NCI-H2029 treated with DMSO at 0.1 percent for 48 hours (cell line): ENCODE results near the gene NXPH2.
"Not testable (repeated sequence)": the region's sequence is repeated elsewhere in the genome, so short reads cannot be mapped to it uniquely, and the experiment has no call there.

ENCODE experiments used
- DNase-seq: peaks from one replicate; lab custom pipeline; 2025; lab: John Stamatoyannopoulos, UW

Gene NXPH2

DNA sequence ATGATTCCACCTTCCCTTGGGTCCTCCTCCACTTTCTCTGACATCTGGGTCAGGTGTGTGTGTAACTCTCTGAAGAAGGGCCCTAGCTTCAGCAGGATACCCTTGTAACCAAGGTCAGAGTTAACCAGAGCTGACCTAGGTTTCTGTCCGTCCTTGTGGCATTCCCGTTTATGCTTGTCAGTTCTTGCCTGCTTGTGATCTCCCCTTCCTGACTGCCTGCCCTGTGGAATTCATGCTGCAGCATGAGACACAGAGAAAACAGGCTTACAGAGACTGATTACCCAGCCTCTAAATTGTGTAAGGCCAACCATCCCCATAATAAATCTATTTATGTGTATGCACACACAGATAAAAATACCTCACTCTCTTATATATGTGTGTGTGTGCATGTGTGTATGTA is 22.8 kb downstream of the NXPH2 start:
- DNase-seq, result no peak

DNA sequence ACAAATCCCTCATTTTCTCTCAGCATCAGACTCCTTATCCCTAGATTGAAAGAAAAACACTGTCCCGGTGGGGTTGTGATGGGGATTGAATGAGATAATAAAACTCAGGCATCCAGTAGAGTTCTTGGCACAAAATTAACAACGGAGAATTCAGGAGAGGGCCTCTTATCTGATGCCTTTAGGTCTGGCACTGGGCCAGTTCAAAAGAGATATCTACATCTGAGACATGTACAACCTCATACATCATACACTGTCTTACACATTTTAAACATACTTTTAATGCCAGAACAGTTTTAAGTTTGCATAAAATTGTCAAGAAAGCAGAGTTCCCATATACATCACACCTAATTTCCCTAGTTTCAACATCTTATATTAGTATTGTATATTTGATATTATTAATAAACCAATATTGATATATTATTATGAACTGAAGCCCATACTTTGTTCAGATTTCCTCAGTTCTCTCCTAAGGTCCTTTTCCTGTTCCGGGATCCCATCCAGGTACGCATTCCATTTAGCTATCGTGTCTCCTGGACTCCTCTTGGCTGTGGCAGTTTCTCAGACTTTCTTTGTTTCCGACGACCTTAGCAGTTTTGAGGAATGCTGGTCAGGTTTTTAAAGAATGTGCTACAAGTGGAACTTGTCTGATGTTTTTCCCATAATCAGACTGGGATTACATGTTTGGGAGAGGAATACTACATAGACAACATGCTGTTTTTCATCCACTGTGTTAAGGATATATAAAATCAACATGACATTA is 27.8 kb downstream of the NXPH2 start:
- DNase-seq, result no peak

DNA sequence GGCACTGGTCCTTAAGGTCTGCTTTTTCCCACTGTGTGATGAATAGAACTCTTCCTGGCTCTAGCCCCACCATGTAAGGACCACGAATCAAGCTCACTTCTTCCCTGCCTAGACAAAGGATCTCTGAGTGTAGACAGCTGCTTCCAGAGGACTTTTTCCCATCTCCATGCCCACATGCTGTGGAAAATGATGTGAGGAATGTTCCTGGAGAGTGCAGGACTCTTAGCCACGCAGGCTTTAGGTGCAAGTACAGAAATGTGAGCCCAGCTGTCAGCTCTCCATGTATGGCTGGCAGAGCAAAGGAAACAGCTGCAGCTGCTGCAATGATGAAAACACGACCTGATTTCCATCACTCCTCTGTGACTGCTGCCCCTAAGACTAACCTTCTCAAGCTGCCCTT is 35.5 kb downstream of the NXPH2 start:
- DNase-seq, result no peak

DNA sequence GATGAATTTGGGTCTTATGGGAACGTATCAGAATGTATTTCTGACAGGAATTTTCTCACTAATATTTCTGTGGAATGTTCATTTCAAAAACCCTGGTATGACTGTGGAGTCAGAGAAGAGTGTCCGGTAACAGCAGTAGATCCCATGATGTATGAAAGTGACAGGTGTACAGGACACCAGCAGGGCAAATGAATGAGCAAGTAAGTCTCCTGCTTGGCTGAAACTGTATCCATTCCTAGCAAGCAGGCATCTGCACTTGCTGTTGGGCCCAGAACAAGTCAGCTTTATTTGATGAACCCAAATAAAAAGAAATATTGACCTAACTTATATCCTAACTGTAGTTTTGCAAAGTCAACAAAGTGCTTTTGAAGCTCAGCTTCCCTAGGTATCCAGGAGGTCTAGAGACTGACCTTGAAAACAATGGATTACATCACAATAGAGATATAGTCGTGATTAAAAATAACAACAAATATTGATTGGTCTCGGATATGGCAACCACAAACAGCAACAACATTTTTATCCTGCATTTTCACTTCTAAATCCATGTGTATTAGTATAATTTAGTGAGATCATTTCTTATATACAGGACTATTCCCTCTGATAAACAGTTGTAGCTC is 37.6 kb downstream of the NXPH2 start:
- no peak for DNase-seq

DNA sequence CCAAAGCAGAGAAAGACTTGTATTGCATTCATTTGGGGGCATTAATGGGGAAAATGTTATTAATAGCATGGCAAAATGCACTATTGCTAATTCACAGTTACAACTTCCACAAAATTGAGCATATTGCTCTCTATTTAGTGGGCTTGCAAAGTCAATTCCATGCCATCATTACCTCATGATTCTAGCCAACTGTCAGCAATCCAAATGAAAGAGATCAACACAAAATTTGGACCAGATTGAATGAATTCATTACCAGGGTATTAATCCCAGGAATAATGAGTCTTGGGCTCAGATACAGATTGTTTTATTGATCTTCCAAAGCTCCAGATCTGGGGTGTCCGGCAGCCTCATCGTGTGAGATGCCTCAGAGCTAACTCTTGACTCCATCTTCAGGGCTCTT is 38.3 kb downstream of the NXPH2 start:
- no peak for DNase-seq

DNA sequence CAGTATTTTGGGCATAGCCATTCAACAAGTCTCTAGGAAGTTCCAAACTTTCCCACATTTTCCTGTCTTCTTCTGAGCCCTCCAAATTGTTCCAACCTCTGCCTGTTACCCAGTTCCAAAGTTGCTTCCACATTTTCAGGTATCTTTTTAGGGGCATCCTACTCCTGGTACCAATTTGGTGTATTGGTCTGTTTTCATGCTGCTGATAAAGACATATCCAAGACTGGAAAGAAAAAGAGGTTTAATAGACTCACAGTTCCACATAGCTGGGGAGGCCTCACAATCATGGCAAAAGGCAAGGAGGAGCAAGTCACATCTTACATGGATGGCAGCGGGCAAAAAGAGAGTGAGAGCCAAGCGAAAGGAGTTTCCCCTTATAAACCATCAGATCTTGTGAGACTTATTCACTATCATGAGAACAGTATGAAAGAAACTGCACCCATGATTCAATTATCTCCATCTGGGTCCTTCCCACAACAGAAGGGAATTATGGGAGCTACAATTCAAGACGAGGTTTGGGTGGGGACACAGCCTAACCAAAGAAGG is 43.1 kb downstream of the NXPH2 start:
- not testable (repeated sequence) for DNase-seq

DNA sequence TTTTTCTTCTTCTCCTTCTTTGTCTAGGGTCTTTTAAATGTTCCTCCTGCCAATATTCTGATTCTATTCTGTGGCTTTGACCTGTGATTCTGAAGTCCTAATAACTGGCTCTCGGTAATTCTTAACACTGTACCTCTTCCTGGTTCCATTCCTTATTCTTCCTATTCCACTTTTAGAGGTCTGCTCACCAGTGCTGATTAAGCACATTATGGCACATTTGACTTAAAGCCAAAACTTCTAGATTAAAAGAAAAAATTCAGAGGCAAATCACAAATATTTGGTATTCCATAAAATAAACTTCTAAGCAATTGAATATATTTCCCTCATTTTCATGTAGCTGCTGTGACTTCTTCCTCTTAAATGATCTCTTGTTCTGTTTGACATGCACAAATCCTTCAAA is 47.5 kb downstream of the NXPH2 start:
- no peak for DNase-seq

DNA sequence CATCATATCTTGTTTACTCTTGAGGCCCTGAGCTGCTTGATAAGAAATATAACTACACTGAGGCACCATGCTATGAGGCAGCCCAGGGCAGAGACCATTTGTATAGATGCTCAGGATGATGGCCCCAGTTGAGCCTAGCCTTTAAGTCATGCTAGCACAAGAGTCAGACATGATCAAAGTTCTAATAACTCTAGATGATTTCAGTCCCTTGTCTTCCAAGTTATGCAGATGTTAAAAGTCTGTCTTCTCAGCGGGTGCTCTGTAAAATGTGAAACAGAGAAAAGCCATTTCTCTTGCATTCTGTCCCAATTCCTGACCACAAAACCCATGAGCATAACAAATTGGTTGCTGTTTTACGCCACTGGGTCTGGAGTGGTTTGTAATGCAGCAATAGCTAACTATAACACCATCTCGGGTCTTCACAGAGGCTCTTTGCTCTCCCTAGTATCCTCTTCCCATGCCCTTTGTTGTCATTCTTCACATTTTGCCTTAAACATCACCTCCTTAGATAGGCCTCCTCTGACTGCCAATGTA is 49.6 kb downstream of the NXPH2 start:
- DNase-seq, result no peak

DNA sequence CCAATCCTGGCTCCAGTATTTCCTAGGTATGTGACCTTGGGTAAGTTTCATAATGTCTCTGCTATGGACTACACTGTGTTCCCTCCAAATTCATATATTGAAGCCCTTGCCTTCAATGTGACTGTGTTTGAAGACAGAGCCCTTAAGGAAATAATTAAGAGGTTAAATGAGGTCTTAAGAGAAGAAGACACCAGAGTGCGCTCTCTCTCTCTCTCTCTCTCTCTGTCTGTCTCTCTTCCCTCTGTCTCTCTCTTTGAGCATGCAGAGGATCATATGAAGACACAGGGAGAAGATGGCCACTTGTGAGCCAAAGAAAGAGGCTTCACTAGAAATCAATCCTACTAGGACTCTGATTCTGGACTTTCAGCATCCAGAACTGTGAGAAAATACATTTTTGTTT is 52.2 kb downstream of the NXPH2 start:
- DNase-seq, result no peak

DNA sequence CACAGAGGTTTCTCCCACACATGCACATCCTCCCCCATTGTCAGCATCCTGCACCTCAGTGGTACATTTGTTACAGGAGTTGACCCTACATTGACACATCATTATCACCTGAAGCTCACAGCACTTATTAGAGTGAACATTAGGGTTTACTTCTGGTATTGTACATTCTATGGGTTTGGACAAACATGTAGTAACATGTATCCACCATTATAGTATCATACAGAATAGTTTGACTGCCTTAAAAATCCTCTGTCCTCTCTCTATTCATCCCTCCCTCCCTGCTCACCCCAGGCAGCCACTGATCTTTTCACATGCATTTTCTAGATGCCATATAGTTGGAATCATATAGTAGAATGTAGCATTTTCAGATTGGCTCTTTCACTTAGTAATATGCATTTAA is 53.5 kb downstream of the NXPH2 start:
- DNase-seq, result no peak

DNA sequence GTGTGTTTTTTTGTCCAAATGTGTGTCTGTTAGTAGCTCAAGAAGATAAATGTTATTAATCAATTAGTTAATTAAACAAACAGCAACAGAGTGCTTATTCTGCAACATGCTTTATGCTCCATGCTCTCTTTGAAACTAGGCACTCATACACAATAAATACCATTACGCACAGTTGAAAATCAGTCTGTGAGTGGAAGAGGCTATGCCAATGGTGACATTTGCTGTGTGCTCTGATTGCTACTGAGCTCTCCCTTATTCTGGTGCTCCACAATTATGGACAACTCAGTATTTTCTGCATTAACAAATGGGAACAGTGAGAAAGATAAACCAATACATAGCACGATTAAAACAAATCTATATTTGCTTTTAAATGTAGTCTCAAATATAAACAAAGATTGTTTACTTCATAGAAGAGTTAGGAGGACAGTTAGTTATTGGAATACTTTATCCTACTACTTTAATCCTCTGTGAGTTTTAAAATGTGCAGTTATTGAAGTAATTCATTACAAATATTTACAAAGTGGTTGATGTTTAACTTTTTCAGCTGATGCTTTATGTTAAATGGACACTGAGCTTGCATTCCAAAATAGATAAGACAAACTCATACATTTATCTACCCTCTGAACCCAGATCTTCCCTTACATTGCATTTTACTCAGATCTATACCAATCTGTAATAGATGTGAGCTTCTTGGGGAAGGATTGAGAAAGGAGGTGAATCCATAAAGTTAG is 55.3 kb downstream of the NXPH2 start:
- no peak for DNase-seq

DNA sequence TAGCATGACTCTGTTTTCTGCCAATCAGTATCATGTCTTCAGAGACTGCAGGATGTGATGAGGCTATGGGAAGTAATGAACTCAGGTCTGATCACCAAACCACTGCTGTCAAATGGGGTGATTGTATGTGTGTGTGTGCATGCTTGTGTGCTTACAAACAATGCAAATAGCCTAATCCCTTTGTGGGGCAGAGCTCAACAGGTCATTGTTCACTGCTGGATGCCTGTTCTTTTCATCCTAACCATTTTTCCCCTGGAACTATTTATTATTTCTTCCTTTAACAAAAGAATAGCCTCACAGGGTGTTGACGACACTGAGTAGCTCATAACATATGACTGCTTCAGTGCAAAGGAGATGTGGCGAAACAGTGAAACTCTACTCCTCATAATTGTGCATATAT is 55.9 kb downstream of the NXPH2 start:
- DNase-seq, result no peak

DNA sequence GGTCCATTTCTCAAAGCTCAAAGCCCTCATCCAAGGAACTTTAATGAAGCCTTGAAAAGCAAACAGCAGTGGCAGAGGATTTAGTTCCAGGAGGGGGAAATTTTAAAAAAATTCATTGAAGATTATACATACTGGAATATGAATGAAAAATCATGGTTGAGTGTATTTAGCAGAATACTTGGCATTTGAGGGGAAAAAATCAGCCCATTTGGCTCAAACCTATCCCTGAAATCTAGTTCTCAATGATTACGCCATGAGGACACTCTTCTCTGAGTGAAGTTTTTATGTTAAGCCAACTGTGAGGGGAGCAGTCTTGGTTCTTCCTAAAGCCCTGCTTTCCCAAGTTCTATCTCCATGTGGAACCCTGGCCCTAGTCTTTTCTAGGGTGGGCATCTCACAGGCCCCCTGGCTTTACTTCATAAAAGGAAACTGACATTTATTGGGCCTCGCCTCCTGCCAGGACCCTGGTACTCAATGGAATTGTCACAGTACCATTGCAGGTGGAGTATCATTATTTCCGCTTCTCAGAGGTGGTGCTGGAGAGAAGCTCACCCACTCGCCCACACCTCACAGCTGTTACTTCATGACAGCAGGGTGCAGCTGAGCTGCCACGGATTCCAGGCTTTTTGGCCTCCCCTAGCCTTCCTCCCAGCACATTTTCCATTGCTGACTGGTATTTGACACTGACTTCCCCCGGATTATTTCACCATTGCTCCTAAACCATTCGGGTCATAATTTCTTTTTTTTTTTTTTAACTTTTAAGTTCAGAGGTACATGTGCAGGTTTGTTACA is 56.8 kb downstream of the NXPH2 start:
- no peak for DNase-seq

DNA sequence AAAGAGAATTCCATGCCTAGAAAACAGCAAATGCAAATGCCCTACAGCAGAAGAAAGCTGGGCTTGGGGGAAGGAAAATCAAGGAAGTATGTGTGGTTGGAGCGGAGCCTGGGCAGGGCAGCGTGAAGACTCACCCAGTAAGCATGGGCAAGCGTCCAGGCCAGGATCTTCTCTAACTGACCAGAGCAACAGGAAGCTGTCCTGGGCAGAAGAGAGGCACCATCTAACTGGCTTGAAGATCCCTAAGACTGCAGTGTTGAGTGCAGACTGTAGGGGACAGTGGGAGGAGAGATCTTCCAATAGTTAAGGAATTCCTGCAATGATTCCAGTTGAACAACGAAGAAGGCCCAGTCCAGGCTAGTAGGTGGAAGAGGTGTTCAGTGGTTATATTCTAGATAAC is 57.9 kb downstream of the NXPH2 start:
- DNase-seq, result no peak

DNA sequence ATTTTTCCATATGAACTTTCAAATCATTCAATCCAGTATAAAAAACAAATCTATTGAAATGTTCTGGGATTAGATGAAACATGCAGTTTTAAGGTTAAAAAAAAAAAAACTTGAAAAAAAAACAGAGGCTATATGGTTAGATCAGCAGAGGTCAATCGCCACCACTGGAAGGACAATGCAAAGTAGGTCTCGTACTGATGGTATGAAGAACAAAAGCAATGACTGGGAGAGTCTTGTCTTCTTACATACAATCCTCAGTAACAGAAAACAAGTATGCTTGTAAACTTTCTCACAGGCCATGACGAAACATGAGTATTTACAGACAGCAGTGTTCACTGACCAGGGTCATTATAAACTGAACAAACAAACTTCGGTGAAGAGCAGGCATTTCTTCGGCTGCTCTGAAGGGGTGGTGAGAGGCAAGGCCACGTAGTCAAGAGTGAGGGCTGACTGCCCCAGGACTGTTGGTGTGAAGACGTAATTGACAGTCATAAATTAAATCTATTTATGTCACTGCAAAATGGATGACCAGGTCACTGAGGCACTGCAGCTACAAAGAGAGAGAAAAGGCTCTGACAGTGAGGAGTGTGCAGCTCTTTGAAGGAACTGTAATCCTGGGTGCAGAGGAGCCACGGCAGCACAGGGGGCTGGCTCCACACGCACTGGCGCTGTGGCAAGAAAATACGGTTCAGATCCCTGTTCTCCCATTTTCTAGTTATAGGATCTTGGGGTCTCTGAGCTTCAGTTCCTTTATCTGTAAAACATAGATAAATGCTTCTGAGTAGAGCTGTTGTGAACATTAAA is 60.0 kb downstream of the NXPH2 start:
- DNase-seq, result no peak

DNA sequence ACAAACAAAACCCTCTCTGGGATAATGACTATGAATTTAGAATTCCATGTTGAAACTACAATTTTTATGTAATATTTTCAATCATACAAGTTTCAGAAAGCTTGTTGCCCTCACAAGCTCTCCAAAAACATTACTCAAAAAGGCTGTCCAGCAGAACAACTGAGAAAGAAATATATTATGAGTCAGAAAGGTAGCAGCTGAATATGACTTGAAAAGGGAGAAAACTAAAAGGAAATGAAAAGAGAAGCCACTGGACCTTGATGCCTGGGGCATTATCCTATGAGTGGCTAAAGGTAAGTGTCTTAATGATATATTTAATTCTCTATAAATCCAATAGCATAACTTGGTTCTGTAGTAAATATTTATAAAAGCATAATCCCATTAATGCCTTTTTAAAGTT is 61.8 kb downstream of the NXPH2 start:
- no peak for DNase-seq

DNA sequence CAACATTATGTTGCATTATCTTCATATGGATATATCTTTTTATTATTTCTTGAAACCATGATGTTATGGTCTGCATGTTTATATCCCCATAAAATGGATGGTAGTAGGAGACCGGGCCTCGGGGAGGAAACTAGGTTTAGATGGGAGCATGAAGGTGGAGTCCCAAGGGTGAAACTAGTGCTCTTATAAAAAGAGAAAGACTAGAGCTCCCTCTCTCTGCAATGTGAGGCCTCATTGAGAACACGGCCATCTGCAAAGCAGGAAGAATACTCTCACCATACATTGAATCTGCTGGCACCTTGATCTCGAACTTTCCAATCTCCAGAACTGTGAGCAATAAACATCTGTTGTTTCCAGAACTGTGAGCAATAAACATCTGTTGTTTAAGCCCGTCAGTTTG is 64.0 kb downstream of the NXPH2 start:
- no peak for DNase-seq

DNA sequence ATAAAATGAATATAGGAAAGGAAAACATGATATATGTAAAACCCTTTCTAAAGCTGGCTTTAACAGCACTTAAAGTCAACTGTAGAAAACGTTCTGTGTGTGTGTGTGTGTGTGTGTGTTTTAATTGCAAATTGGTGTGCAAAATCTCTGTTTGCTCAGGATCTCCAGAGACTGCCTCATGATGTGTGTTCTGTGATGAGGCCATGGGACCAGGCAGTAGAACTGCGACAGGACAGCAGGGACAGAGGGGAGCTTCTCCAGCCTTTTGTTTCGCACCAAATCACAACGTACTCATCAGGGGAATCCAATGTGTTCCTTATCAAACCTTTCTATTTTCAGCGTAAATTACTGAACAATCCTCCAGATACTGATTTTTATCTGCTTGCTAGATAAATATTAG is 66.7 kb downstream of the NXPH2 start:
- DNase-seq, result no peak

DNA sequence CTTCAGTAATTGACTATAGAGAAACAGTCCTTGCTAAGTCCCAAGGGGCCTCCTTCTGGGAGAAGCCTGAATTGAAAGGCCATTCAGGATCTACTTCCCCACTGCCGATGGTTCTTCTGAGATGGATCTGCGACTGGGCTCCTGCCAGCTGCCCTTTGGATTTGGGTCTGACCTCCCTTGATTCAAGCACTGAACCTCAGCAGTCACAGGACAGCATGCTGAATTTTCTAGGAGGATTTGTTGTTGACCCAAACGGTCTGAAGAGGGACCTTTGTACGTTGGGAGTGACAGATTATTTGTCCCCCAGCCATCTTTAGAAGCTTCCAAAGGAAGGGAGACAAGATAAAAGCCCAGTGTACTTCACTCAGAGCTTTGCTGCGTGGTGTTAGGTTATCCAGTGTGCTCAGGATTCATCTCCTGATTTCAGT is 67.1 kb downstream of the NXPH2 start:
- no peak for DNase-seq

DNA sequence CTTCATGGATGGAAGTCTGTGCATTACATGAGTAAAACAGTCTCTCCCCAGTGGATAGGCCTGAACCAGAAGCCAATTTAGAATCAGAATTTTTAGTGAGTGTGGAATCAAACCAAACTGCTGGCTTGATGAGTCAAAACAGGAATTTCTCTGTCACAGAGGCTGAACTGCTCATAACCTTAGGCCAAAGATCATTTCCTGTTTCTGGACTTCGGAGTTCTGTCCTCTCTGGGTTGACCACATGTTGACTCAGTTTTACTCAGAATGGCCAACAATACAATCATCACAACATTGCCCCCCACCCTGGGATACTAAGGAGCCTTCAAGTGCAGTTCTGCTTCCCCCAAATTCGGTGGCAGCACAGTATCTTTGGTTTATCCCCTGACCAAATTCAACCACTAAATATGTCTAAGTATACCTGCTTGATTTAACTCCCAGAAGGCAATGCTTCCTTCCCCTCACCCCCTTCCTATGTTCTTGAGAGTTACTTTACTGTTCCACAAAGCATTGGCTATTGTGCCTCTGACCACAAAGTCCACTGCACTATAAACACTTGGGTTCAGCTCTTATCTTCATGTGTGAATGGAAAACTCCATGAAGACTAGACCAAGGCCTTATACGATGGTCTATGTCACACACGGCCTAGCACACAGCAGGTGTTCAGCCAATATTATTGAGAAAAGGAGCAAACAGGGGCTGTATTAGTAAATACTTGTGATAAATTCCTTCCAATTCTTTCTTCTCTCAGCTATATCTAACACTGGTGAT is 67.8 kb downstream of the NXPH2 start:
- no peak for DNase-seq
